ENCODE measurements around the gene ACAP1.

ACAP1 gene

DNA sequence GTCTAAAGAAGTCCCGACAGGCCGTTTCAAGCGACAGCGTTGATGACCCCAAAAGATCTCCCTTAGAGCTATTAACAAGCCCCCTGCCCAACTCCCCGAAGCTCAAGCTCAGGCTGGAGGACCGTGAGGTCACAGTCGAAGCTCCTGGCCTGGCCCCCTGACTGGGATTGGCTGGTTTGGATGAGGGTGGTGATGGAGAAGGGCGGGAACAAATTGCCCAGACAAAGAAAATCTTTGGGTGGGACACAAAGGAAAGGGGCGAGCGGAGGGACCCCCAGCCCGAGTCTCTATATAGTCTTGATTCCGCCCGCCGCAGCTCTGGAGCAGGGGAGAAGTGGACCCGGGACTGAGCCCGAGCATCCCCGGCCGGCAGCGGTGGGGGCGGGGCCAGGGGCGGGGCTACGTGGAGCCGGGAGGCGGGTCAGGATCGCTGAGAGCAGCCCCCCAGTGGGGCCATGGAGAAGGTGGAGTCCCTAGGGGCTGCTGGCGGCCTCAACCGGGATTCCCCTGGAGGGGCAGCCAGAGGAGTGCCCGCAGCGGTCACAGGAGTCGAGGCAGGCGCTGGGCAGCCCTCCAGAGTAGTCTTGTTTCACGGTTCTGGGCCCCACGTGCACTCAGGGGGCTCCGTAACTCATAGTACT, 6.2 kb upstream of the ACAP1 start:
- TF ChIP-seq GATA3 (IDR thresholded peaks at IDR 0.05; ENCODE audit: low read depth, low read length) (no peak), GATA2 (IDR thresholded peaks at IDR 0.05; ENCODE audit: low read depth, low read length) (no peak)

DNA sequence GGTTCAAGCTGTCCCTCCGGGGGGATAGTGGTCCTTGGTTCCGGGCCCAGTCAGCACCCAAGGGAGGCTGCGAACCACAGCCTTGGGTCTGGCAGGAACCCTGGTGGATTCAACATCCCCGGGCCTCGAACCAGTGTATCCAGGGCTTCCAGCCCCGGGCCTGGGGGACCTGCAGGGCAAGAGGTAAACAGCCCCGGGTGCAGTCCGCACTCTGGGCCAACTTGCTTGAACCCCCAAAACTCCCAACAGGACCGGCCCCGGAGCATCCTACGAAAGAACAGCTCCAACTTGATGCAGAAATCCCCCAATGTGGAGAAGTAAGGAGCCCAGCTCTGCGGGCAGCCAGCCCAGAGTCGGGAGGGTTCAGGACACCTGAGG, 5.7 kb upstream of the ACAP1 start:
- TF ChIP-seq GATA3 (IDR thresholded peaks at IDR 0.05; ENCODE audit: low read depth, low read length) (no peak), GATA2 (IDR thresholded peaks at IDR 0.05; ENCODE audit: low read depth, low read length) (no peak)

DNA sequence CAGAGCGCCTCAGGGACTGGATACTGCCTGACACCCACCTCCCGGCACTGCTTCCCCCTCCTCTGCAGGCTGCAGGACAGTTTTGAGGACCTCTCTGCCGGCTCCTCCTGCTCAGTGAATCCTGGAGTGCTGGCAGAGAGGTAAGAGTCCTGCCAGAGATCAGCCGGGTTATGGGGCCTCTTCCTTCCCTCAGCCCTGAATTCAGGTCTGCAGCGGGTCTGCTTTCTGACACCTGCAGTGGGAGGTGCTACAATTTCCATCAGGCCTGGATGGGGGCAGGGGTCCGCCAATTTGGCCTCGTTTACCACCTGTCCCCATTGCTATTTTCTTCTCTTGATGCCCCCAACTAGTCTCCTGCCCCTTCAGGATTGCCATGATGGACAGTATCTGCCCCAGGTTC, 4.2 kb upstream of the ACAP1 start:
- no peak for TF ChIP-seq GATA2 (IDR thresholded peaks at IDR 0.05; ENCODE audit: low read depth, low read length)
- TF ChIP-seq GATA3 (IDR thresholded peaks at IDR 0.05; ENCODE audit: low read depth, low read length): no peak

- no peak for TF ChIP-seq GATA2 (IDR thresholded peaks at IDR 0.05; ENCODE audit: low read depth, low read length)
- TF ChIP-seq GATA3 (IDR thresholded peaks at IDR 0.05; ENCODE audit: low read depth, low read length): no peak
Measured at GRCh38 chr17:7334938-7335538, 1.3 kb upstream of the ACAP1 start.

- no peak for TF ChIP-seq GATA3 (IDR thresholded peaks at IDR 0.05; ENCODE audit: low read depth, low read length)
- no peak for TF ChIP-seq GATA2 (IDR thresholded peaks at IDR 0.05; ENCODE audit: low read depth, low read length)
Measured at GRCh38 chr17:7340179-7340578, 3.9 kb downstream of the ACAP1 start.

- TF ChIP-seq GATA3 (IDR thresholded peaks at IDR 0.05; ENCODE audit: low read depth, low read length): no peak
Measured at GRCh38 chr17:7341842-7342241, 5.5 kb downstream of the ACAP1 start.

- no peak for TF ChIP-seq GATA3 (IDR thresholded peaks at IDR 0.05; ENCODE audit: low read depth, low read length)
- no peak for TF ChIP-seq GATA2 (IDR thresholded peaks at IDR 0.05; ENCODE audit: low read depth, low read length)
Measured at GRCh38 chr17:7343250-7343649, 6.9 kb downstream of the ACAP1 start.

GRCh38 chr17:7346761-7347614, 10.7 kb downstream of the ACAP1 start:
- TF ChIP-seq GATA2 (IDR thresholded peaks at IDR 0.05; ENCODE audit: low read depth, low read length): no peak
- no peak for TF ChIP-seq GATA3 (IDR thresholded peaks at IDR 0.05; ENCODE audit: low read depth, low read length)

- TF ChIP-seq GATA2 (IDR thresholded peaks at IDR 0.05; ENCODE audit: low read depth, low read length): no peak
- no peak for TF ChIP-seq GATA3 (IDR thresholded peaks at IDR 0.05; ENCODE audit: low read depth, low read length)
Measured at GRCh38 chr17:7347630-7348477, 11.5 kb downstream of the ACAP1 start.

DNA sequence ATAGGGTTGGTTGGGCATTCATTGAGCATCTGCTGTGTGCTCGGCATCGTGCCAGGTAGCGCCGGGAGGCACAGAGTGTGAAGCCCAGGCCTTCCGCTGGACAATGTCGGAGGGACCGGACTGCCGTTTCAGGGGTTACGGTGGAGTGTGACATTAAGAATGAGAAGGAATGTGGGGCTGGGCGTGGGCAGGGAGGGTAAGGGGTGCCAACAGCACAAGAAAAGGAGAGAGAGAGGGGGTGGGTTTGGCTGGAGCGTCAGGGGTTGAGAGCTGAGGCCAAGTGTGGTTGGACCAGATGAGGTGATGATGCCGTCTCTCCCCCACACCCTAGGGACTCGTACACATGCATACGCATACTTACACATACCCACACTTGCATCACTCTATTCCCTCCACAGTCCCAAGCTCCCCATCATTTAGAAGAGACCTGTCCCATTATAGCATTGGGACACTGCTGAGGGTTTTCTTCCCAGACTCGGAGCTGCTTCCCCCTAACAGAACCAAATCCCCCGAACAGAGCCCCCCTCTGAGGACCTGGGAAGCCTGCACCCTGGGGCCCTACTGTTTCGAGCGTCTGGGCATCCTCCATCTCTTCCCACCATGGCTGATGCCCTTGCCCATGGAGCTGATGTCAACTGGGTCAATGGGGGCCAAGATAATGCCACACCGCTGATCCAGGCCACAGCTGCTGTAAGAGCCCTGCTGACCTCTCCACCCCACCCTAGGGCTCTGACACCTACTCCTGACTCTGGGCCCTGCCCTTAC, 12.3 kb downstream of the ACAP1 start:
- TF ChIP-seq GATA2 (IDR thresholded peaks at IDR 0.05; ENCODE audit: low read depth, low read length): no peak
- no peak for TF ChIP-seq GATA3 (IDR thresholded peaks at IDR 0.05; ENCODE audit: low read depth, low read length)

DNA sequence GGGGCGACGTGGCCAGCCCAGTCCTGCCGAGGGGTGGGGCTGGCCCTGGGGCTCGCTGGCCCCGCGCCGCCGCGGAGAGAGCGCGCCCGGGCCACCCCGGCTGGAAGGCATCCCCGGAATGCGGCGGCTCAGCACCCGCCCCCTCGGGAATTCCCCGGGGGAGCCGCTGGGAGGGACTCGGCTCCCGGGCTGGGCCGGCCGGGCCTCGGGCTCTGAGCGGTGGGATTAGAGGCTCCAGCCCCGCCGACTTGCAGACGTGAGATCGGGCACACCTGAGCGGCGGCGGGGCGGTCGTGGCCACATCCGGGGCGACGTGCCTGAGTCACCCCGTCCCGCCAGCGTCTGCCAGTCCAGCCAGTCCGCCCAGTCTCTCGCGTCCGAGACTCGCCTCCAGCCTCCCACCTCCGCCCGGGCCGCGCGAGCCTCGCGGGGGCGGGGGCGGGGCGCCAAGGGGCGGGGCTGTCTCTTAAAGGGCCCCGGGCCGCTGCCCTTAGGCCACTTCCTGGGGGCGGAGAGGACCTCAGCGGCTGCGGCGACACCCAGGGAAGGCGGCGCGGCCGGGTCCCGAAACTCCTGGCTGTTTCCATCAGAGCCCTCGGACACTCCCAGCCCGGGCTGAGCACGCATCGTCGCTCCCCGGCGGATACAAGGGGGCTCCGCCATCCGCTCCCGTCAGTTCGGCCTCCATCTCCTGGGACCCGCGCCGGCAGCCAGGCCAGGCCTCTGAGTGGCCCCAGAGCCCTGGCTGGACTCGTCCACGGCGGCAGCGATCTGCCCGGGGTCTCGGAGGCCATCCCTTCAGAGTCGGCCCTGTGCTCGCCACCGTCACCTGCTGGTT, 15.6 kb downstream of the ACAP1 start, which contains the start of gene KCTD11:
TSS of gene KCTD11 (plus strand) at position 498 of the 838 bp plus-strand sequence.
- no peak for TF ChIP-seq GATA3 (IDR thresholded peaks at IDR 0.05; ENCODE audit: low read depth, low read length)
- TF ChIP-seq GATA2 (IDR thresholded peaks at IDR 0.05; ENCODE audit: low read depth, low read length): no peak

DNA sequence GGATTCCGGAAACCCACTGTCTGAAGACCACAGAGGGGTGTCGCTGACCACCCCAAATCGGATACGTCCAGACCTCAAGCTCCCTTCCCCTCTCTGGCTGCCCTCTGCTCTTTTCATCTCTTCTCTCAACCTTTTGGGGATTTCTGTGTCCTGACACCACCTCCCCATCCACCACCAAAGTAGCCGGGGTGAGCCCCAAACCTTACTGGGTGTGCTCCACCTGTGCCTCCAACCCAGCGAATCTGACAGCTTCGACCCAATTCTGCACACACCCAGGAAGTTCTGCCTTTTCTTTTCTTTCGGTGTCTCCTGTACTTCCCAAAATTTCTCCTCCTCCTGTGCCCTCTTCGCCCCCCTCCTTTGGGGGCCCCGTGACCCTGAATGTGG, 16.2 kb downstream of the ACAP1 start:
- TF ChIP-seq GATA2 (IDR thresholded peaks at IDR 0.05; ENCODE audit: low read depth, low read length): no peak
- no peak for TF ChIP-seq GATA3 (IDR thresholded peaks at IDR 0.05; ENCODE audit: low read depth, low read length)

Data from SH-SY5Y (cell line).